NCI-H82 treated with DMSO at 0.1 percent for 48 hours (cell line): ENCODE data around the gene C10orf120.
A peak's percentile ranks its signal among the peaks of the same experiment; 100 is the strongest.

ENCODE experiments used
- DNase-seq: peaks from one replicate; lab custom pipeline; 2025; ENCODE audit not compliant: unreplicated experiment; lab: John Stamatoyannopoulos, UW

Gene C10orf120

GRCh38 chr10:122703483-122704448 lies 4.1 kb upstream of the C10orf120 start:
- peak; percentile 0 for DNase-seq

GRCh38 chr10:122702275-122702674 lies 2.6 kb upstream of the C10orf120 start:
- no peak for DNase-seq

DNA sequence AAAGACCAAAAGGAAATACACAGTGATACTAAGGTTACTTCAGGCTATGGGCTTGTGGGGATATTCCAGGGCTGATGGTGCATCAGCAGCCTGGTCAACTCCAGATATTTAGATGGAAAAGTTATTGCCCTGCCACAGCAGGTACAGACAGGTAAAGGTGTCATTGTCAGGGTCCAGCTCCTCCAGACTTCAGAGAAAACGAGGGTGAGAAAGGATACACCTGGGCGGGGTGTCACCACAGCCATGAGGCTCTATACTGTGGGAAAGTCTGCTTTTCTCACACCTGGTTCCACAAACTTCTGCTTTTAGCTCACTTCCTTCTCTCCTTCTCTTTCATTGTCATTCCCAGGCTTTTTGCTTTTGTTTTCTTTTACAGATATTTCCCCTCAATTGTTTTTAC lies 2.0 kb upstream of the C10orf120 start:
- DNase-seq = no peak

- DNase-seq = no peak
Measured at GRCh38 chr10:122696687-122697086, 3.0 kb downstream of the C10orf120 start.

DNA sequence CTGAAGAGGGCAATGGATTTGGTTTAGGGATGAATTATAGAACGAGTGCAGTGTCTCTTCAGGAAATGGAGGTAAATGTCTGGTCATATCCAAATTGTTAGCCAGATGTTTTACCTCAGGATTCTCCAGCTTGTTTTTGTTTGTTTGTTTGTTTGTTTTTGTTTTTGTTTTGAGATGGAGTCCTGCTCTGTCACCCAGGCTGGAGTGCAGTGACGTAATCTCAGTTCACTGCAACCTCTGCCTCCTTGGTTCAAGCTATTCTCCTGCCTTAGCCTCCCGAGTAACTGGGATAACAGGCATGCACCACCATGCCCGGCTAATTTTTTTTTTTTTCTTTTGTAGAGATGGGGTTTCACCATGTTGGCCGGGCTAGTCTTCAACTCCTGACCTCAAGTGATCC lies 6.9 kb downstream of the C10orf120 start:
- DNase-seq = no peak

- DNase-seq = no peak
Measured at GRCh38 chr10:122689146-122689820, 10.4 kb downstream of the C10orf120 start.

GRCh38 chr10:122688293-122688989 lies 11.2 kb downstream of the C10orf120 start:
- no peak for DNase-seq

DNA sequence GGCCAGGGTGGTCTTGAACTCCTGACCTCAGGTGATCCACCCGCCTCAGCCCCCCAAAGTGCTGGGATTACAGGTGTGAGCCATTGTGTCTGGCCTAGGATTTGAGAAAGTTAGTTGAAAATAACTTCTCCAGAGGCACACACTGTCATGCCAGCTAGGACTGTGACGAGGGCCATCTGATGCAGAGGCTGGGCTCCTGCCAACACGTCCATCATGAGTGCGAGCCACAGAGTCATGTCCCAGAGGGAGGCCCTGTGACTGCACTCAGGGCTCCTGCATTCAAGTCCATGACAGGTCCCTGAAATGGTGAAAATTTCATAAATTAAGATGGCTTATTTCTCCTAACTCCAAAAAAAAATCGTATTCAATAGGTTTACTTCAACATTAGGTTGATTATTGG lies 17.1 kb downstream of the C10orf120 start:
- no peak for DNase-seq

DNA sequence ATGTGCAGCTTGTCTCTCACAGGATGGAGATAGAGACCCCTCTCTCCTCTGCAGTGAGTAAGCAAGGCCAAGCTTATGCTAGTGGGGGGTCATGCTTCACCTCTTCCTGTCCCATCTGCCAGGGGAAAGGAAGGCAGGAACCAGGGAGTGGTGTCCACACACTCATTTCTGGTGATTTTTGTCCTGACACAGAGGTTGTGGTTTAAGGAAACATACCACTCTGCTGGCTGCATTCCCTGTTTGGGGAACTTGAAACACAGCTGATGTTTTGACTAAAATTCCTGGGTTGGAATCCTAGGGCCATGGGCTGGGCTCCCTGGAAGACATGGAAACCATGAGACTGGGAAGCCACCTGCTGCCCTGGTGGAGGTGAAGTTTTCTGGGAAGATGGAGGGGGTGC lies 21.4 kb downstream of the C10orf120 start:
- no peak for DNase-seq

GRCh38 chr10:122675278-122675677 lies 24.4 kb downstream of the C10orf120 start:
- no peak for DNase-seq

DNA sequence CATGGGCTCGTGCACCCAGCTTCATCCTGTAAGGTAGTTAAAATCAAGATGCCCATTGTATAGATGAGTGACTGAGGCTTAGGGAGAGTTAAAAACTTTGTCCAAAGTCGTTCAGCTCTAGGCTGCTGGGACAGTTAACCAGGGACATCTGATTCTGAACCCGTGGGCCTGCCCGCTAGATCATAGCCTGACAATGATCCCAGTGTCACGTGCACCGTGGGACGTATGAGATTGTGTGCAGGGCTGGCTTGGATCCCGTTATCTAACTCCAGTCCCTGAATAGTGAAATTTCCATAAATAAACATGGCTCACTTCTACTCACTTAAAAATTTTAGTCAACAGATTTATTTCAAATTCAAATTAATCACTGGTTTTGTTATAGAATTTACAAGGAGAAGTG lies 24.9 kb downstream of the C10orf120 start:
- no peak for DNase-seq

DNA sequence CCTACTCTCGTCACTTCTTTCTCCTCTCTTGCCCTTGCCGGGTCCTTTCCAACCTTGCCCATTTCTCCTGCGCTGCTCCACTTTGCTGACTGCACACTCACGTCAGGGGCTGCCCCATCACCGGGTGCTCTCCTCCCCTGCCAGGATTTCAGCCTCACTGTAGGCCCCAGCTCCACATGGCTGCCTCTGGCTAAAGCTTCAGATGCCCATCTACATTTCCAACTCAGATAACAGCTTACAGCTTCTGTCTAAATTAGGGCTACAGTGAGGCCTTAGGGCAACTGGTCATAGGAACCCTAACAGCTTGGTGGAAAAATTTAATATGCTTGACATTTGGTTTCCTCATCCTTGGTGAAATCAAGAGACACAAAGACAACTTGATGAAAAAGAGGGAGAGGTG lies 25.9 kb downstream of the C10orf120 start:
- DNase-seq = no peak

DNA sequence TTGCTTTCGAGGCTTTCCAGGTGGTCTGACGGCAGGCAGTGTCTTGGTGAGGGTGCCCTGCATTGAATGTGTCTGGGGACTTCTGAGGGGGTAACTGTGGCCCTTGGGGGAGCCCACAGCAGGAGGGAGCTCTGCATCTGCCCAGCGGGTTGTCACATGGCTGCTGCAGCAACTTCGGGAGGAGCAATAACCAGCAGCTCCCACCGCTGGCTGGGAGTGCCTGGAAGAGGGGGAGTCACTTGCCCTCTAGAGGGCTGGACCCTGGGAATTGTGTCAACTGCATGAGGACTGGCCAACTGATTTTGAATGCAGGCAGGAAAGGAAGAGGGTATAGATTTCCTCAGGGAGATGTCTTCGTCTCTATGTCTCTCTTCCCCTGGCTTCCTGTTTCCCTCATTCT lies 26.4 kb downstream of the C10orf120 start:
- DNase-seq = no peak

GRCh38 chr10:122672655-122673054 lies 27.0 kb downstream of the C10orf120 start:
- no peak for DNase-seq

- DNase-seq = no peak
Measured at GRCh38 chr10:122671355-122671754, 28.3 kb downstream of the C10orf120 start.

- no peak for DNase-seq
Measured at GRCh38 chr10:122669842-122670241, 29.8 kb downstream of the C10orf120 start.

GRCh38 chr10:122669045-122669444 lies 30.6 kb downstream of the C10orf120 start:
- no peak for DNase-seq

GRCh38 chr10:122665946-122666345 lies 33.7 kb downstream of the C10orf120 start:
- DNase-seq = no peak

GRCh38 chr10:122665329-122665860 lies 34.3 kb downstream of the C10orf120 start:
- no peak for DNase-seq

DNA sequence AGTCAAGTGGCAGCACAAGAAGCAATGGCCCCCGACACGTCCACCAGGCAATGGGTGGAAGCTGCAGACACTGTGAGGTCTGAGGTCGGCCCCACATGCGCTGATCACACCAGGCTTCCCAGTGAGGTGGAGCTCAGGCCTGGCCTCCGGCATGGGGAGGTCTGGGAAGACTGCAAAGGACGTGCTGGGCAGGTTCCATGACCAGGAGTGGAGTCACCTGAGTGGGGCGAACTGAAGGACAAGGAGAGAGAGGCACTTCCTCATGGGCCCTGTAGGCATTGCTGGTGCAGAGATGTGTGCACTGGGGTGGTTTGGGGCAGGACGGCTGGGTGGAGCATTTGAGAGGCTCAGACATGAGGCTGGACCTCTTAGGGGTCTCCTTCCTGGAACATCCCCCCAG lies 35.1 kb downstream of the C10orf120 start:
- no peak for DNase-seq

- no peak for DNase-seq
Measured at GRCh38 chr10:122663516-122664130, 36.0 kb downstream of the C10orf120 start.
